ENCODE results near the gene SLC4A1AP. TPM values are rescaled to one million over a fixed set of nuclear protein-coding genes. Genes with fewer than 3 reads are reported as not detected.

The SLC4A1AP gene
- total RNA-seq, 1 experiment from 2014 or later = 20.8 TPM

GRCh38 chr2:27702302-27702701, 38.6 kb downstream of the SLC4A1AP start:
- no peaks in the 10 kb centered on the region for H3K27me3 ChIP-seq (ENCODE audit: insufficient read depth, low read length)
- WGBS (ENCODE audit: extremely low coverage, insufficient read length, low lambda C conversion rate) = no CpG with 5 or more reads among the region's 1 CpG
- H2BK20ac ChIP-seq (ENCODE audit: low read depth, low read length, poor library complexity, severe bottlenecking) = no peak overlapping the region
- no peak overlapping the region for H2BK15ac ChIP-seq (ENCODE audit: low read depth, low read length)
- H3K9me3 Mint-ChIP-seq = no peaks in the 10 kb centered on the region
- no peaks in the 10 kb centered on the region for H4K20me1 ChIP-seq (ENCODE audit: control insufficient read depth, insufficient read depth, insufficient read length)
- H3K4me1 Mint-ChIP-seq = peaks cover 10 to 21% of the 10 kb centered on the region in 2 experiments
- H2BK12ac ChIP-seq (ENCODE audit: insufficient read length, low read depth, low read length) = no peak overlapping the region
- H3K27ac Mint-ChIP-seq = no peak overlapping the region
- H3K56ac ChIP-seq (ENCODE audit: insufficient read length, low read depth, low read length) = no peak overlapping the region
- no peak for TF ChIP-seq CTCF (conservative IDR thresholded peaks at IDR 0.05)
- H3K9me3 ChIP-seq (ENCODE audit: control insufficient read depth, low read depth, low read length) = no peaks in the 10 kb centered on the region
- no peaks in the 10 kb centered on the region for H3K27me3 Mint-ChIP-seq (ENCODE audit: low read depth)
- no peak overlapping the region for H2AFZ ChIP-seq (ENCODE audit: low read length)
- H2AK5ac ChIP-seq (ENCODE audit: insufficient read length, low read length) = no peak overlapping the region
- H3K23me2 ChIP-seq (ENCODE audit: insufficient read length, low read depth, low read length, poor library complexity, severe bottlenecking) = no peaks in the 10 kb centered on the region
- no peak overlapping the region; a peak in 1 of 5 replicates for H3K4me3 Mint-ChIP-seq
- H3K23ac ChIP-seq (ENCODE audit: insufficient read length, low read depth, low read length) = no peak overlapping the region
- no peak overlapping the region for H3K4me2 ChIP-seq (ENCODE audit: insufficient read depth, insufficient read length, low read length)
- no peak overlapping the region for H3T11ph ChIP-seq (ENCODE audit: low read length)
- H3K4me1 ChIP-seq (ENCODE audit: insufficient read depth, low read length) = no peaks in the 10 kb centered on the region; the same call in 1 of the 2 replicates
- DNase-seq = no peak
- H4K5ac ChIP-seq (ENCODE audit: insufficient read length, low read depth, low read length) = no peak overlapping the region
- H3K79me2 ChIP-seq (ENCODE audit: insufficient read depth, low read length) = no peaks in the 10 kb centered on the region
- H2BK5ac ChIP-seq (ENCODE audit: insufficient read length, low read length) = no peak overlapping the region
- no peak overlapping the region for H3K18ac ChIP-seq (ENCODE audit: insufficient read length, low read depth, low read length)
- H3K9ac ChIP-seq (ENCODE audit: extremely low read depth, insufficient read length, low read length) = no peak overlapping the region
- no peak overlapping the region for H4K91ac ChIP-seq (ENCODE audit: insufficient read length, low read depth, low read length)
- H3K4ac ChIP-seq (ENCODE audit: low read depth, low read length) = no peak overlapping the region
- no peak overlapping the region for H2BK120ac ChIP-seq (ENCODE audit: low read depth, low read length, poor library complexity, severe bottlenecking)
- H3K79me1 ChIP-seq (ENCODE audit: insufficient read depth, low read depth, low read length, poor library complexity, severe bottlenecking) = no peaks in the 10 kb centered on the region
- no peak overlapping the region for H4K8ac ChIP-seq (replicated peaks; ENCODE audit: insufficient read length, low read depth, low read length)
- no peak overlapping the region for H3K14ac ChIP-seq (ENCODE audit: insufficient read depth, low read length)
- no peak overlapping the region for H3K27ac ChIP-seq (ENCODE audit: insufficient read length, low read depth, low read length)
- peaks cover 0 to 4% (median 0%) of the 10 kb centered on the region in 3 experiments; a peak in 1 of 7 replicates for H3K36me3 Mint-ChIP-seq (ENCODE audit: insufficient read depth in 1 of 3, low read depth in 3 of 3)

All from H9 (cell line).